ENCODE results near the gene FAM131C.
"Not testable (repeated sequence)": the region's sequence is repeated elsewhere in the genome, so short reads cannot be mapped to it uniquely, and the experiment has no call there.

Gene FAM131C, protein sequence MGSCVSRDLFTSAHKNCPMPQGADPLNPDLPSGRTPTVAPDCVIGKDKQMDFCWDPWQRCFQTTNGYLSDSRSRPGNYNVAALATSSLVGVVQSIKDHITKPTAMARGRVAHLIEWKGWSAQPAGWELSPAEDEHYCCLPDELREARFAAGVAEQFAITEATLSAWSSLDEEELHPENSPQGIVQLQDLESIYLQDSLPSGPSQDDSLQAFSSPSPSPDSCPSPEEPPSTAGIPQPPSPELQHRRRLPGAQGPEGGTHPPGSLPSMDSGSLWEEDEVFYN

DNA sequence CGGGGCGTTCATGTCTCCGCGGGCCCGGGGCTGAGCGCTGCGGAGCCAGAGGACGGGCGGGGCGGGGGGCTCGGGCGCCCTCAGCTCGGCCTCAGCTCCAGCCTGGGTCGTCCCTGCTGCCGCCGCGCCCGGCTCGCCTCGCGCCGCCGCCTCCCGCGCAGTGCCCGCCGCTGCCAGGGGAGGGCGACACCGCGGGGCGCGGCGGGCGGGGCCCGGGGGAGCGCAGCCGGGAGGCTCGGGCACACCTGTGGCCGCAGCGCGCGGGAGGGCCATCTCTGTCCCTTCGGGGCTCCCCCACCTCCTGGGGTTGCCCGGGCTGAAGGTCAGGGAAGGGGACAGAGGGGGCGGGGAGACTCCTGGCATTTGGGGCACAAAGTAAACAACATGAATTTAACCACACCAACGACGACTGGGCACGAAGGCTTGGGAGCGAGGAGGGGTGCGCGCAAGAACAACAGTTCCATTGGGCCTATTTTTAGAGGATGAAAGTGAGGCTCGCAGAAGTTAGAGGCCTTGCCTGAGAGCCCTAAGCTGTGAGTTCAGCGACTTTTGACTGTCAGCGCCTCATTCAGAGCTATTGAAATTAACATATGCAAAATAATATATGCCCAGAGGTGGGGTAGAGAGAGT is at the start of gene FAM131C:
Gene FAM131C, minus strand, starts transcription at position 162 of the 630 bp plus-strand sequence. CDS start 209 bp downstream, outside the sequence.
- peak; percentile 20 for DNase-seq

DNA sequence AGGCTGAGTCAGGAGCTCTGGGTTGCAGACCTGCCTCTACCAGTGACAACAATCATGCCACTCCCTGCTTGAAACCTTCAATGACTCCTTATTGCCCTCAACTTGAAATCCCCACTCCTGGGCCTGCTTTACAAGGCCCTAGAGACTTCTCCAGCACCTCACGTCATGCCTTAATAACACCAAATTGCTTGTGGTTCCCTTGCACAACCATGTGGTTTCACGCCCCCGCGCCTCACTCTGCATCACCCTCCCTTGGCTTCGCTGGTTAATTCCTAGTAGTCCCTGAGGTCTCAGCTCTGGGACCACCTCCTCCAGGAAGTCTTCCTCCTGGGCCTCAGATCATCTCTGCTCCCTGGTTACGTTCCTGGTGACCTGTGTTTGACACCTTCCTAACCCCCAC is 49.5 kb upstream of the FAM131C start:
- DNase-seq = no peak

DNA sequence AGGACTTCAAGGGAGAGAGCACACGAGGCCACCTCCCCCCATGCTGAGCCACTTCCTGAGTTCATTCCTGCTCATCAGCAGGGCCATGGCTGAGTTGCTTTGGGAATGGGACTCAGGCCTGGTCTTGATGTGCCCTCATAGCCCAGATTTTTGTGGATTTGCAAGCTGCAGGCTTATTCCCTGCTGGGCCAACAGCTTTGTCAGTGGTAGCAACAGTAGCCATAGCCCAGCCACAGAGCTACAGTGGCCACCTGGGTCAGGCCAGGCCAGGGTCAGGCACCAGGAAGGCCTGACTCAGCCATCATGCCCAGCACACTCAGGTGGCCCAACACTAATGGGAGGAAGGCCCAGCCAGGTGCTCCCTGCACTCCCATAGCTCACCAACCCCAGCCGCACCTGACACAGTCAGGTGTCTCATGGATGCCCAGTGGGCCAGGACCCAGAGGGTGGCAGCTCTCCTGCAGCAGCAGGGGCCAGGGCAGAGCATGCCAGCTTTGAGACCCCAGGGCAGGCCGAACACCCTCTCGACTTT is 49.0 kb upstream of the FAM131C start:
- no peak for DNase-seq

DNA sequence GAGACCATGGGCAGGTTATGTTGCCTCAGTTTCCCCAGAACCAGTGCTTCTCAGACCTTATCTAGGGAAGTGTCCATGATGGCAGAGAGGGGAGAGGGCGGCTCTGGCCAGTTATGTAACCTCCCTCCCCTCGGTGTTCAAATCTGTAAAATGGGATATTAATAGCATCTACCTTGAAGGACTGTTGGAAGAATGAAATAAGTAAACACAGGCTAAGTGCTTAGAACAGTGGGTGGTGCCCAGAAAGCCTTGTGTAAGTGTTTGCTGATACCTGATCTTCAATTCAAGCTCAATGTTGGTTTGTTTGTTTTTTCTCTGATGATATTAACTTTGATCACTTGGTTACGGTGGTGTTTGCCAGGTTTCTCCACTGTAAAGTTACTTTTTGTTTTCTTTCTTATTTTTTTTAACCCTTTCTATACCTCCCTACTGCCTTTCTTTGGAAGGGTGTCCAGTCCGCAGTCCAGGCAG is 47.5 kb upstream of the FAM131C start:
- no peak for DNase-seq

DNA sequence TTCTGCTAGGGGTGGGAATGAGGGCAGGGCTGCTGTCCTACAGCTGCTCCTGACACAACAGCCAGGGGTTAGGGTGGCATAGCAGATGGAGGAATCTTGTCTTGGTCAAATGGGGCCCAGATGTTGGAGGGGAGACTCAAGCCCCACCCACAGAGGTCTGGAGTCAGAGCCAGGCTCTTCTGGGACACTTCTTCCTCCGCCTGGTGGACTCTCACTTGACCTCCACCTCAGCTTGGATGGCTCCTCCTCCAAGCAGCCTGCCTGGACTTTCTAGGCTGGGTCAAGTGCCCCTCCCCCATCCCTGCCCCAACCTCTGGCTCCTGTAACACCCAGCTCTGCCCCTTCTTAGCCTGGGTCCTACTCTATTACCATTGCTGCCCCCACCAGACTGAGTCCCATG is 47.0 kb upstream of the FAM131C start:
- DNase-seq = no peak

DNA sequence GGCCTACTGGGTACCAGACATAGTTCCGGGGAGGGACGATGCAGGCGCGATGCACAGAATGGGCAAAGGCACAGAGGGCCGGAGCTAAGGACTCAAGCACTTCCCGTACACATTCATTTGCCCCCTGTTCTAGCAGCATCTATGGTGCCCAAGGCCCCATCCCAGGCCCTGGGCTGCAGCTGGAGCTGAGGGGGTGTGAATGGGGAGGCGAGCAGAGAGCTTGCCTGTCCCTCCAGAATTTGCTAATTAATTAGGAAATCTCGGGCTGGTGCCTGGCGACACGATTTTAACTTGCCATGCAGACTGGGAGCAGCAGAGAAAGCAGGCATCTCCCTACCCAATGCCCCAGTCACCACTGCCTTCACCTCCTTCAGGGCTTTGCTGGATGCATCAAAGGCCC is 46.5 kb upstream of the FAM131C start:
- DNase-seq = no peak

DNA sequence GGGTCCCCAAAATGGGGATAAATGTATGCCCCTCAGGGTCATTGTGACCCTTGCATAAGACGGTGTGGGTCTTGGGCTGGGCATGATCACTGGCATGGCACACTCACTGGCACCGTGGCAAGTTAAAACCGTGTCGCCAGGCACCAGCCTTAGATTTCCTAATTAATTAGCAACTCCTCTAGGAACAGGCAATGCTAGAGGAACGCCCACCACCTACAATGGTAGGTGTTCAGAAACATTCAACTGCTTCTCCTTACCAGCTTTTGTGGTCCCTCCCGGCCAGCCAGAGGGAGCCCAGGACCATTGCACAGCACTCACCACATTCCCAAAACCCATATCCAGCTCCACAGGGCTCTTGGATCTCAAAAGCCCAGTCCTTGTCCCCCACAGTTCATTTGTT is 46.1 kb upstream of the FAM131C start:
- no peak for DNase-seq

DNA sequence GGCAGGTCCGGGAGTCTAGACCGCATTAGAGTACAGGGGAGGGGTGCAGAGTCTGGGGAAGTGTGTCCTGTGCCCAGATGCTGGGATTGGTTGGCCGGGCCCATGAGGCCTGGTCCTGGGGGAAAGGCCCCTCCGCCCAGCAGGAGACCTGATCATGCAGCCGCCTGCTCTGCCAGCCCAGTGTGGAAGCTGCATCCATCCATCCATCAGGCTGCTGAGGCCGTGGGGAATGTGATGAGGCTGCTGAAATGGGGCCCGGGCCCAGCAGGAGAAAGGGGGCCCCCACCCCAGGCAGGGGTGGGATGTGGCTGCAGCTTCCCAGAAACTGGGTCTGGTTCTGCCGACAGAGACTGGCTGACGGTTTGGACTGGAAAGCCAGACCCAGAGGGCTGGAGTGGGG is 45.3 kb upstream of the FAM131C start:
- no peak for DNase-seq

DNA sequence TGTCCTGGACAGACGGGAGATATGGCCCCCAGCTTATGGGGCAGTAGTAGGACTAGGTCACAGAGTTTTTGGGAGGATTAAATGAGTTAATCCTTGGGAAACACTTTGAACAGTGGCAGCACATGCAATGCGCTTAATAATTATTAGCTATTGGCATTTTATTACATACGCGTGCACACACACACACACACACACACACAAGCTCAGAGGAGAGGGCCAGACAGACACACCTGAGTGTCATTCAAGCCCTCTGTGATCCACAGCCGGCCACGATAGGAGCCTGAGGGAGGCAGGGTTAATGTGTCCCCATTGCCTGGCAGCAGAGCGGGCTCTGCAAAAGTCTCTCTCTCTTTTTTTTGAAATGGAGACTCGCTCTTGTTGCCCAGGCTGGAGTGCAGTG is 44.5 kb upstream of the FAM131C start:
- DNase-seq = no peak

DNA sequence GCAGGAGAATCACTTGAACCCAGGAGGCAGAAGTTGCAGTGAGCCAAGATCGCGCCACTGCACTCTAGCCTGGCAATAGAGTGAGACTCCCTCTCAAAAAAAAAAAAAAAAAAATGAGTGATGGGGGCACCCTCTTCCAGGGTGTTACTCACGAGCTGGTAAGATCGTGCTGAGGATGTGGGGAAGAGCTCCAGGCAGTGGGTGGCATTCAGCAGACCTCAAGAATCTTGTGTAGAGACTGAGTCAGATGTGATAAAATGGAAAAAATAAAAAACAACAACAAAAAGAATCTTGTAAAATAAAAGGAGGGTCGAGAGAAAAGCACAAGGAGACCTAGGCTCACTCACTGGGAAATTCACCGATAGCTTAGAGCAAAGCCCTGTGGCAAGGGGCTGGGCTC is 43.9 kb upstream of the FAM131C start:
- DNase-seq = no peak

DNA sequence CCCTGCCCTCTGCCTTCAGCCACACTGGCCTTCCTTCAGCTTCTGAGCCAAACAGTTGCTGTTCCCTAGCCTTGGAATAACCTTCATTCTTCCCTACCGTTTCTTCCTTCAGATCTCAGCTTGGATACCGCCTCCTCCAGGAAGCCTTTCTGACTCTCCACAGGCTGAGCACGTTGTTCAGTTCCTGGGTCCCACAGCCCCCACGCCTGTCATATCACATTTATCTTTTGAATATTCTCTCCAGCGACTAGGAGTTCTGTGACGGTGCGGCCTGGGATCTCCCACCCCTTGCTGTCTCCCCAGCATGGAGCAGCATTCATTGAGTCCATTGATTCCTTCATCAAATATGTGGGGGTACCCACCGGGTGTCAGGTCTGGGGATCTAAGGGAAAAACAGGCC is 43.2 kb upstream of the FAM131C start:
- DNase-seq = no peak

DNA sequence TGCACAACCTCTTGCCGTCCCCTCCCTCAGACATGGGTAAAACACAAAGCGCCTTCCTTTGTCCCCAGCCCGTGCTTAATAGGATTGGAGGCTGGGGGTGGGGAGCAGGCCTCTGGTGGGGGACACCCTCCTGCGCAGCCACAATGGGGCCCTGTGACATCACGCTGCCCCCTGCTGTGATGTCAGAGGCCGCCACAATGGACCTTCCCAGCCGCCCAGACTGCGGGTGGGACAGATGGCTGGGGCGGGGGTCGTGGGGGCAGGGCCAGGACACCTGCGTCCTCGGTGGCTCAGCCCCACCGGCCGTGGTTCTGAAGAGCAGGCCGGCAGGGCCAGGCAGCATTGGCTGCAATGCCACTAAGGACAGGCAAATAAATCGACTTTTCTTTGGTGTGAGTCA is 42.6 kb upstream of the FAM131C start:
- DNase-seq = no peak

DNA sequence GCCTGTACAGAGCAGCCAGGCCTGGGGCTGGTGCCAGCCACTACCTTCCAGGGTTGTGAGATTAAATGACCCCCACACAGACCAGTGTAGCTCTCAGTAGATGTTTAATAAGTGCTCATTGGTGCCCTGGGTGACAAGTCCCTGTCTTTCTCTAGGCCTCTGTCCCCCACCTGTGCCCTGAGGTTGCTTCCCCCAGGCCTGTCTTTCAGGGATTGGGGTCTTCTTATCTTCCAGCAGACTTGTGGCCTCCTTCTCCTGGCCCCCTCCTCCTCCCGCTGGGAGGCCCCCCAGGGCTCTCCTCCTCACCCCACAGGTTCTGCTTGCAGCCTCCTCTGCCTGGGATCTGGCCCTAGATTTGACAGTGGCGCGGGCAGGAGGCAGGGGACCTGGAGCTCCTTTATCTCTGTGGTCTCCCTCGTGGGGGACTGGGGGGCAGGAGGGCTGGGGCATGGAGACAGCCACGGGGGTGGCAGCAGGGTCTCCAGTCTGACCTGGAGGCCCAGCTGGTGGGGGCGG is 42.1 kb upstream of the FAM131C start:
- DNase-seq = no peak

DNA sequence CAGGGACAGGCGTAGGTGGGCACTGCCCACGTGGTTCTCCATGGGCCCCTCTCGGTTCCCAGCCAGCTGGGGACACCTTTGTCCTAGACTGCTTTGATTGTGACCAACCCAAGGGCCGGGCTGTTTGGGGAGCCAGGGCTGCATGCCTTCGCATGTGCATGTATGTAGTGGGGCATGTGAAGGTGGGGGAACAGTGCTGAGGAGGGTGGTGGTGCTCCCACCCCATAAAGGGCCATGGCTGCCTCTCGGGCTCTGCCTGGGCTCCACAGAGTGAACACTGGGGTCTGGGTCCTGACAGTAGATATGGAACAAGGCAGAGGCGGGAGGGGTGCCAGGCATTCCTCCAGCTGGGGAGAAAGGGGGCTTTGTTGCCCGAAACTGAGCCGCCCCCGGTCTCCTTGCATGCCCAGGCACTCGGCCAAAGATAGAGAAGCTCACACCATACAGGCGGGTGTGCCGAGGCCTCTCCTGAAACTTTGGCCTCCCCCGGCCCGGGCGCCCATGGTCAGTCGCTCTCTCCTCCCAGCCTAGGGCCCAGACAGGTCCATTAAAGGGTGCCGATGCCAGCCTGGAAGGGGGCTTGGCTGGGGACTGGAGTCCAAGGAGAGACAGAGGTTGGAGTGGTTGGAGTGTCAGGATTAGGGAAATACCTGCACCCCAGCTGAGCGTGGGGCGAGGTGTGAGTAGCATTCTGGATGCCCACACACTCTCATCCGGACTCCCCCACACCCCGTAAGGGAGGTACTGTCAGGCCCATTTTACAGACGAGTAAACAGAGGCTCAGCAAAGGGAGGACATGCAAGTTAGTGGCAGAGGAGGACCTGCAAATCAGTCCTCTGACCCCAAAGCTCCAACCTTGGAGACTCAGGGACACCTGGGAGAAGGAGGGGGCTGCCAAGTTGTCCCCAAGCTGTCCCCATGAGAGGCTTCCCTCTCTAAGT is 41.3 kb upstream of the FAM131C start:
- DNase-seq = no peak

DNA sequence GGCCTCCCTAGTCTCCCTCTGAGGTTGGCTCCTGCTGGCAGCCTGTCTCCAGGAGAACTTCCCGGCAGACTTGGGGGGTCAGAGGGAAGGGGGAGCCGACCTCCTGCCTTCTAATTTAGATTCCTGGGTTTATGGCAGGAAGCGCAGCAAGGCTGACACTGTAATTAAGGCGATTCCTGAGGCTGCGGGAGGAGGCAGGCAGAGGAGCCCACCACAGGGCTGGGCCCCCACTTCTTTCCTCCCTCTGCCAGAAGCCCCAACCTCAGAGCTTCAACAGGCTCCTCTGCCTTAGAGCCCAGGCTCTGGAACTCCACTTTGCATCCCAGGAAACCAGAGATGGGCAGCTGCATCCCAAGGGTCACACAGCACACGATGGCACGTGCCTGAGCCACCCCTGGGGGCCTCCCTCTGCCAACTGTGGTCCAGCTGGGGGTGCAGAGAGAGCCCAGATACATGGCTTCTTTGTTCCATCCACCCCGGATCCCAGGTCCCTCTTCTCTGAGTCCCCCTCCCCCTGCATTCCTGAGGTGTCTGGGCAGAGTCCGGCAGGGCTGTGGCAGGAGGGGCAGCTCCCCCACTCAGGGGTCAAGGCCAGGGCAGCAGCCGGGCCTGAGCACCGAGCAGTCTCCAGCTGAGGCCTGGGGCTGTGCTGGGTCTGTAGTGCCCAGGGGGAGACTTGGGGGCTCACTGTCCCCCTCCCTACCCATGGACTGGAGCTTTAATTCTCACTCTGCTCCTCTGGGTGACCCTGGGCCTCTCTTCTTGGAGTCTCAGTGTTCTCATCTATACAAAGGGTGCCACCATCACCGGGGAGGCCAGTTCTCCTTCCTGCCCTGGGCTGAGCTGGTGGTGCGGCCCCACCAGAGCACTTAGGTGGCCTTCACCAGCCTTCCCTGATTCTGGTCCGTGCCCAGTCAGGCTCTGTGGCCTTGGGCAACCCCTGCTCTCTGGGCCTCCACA is 39.4 kb upstream of the FAM131C start:
- DNase-seq = no peak

DNA sequence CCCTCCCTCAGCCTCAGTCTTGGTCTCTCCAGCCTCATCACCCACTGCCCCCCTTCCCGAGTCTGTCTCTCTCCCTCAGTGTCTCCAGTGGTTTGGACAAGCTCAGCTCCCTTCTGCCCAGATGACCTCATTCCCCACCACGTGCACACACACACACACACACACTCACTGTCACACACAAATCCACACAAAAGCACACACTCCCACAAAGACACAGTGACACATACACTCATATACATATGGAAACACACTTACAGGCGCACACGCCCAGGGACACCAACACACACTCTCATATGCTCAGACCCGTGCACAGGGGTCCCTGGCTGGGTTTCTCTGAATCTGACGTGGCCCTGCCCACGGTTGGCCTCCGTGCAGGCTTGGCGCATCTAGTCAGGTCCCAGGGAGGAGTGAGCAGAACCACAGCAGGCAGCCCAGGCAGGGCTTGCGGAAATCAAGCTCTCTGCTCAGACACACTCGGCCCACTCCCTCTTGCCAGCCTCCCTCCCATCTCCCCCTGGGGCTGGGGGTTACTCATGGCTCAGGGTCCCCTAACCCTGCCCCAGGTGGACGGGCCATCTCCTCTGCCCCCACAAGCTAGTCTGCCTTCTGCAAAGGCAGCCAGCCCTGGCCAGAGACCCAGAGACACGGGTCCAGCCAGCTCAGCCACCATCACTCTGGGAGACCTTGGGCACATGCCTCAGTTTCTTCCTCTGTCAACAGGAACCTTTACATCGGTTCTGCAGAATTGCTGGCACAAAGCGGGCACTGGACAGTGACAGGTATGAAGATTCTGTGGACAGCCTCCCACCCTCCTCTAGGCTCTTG is 38.5 kb upstream of the FAM131C start:
- no peak for DNase-seq

DNA sequence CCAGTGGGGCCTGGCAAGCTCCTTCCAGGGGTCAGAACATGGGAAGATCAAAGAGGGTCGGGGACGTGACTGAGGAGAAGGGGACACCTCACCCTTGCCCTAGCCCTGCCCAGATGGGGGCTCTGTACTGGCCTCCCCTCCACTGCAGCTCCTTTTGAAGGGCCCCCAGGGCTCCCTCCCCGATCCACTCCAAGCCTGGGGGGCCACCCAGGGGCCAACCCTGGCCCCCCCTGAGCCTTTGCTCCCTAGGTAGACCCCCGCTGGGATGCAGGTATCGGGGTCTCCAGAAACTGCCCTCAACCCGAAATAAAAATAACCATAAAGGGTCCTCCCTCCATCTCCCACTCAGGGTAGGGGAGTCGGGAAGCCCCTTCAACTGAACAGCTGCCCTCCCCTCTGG is 37.4 kb upstream of the FAM131C start:
- no peak for DNase-seq

DNA sequence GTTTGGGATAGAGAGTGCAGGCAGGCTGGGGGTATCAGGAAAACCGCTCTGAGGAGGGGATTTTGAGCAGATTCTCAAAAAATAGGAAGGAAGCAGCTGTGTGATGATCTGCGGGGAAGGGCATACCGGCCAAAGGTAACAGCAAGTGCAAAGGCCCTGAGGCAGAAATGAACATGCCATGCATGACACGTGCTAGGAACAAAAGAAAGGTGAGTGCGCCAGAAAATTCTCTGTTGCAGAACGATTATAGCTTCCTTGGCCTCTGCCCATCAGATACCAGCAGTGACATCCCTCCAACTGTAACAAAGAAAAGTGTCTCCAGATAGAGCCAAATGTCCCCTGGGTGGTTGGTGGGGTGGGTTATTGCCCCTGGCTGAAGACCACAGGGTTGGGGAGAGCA is 37.0 kb upstream of the FAM131C start:
- no peak for DNase-seq

DNA sequence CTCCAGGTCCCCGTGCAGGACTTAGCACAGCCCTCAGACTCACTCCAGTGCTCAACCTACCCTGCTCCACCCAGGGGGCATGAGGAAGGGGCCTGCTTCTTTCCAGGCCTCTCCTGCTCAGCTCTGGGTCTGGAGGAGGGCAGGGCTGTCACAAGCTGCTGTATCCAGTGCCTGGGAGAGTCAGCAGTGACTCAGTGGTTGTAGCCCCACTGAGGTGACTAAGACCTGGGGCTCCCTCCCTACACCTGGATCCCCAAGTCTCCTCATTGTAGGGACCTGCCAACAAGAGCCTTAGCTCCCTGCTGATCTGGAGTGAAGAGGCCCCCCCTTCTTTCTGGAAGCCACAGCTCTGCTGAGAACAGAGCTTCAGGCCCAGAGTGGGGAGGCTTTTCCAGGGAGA is 36.1 kb upstream of the FAM131C start:
- no peak for DNase-seq

DNA sequence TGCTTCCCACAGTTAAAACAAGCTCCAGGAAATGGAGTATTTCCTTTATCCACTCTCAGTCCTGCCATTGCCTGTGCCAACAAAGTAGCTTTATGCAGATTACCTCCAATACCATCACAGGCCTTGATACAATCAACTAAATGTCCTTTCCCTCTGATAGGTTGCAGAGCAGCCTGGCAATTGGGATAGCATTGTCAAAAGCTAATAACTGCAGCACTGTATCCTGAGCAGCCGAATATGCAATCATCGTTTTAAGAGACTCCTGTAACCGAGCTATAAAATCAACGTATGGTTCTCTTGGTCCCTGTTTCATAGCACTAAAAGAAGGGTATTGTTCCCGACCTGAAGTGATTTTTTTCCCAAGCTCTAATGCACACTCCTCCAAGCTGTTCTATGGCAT is 33.6 kb upstream of the FAM131C start:
- DNase-seq = not testable (repeated sequence)

DNA sequence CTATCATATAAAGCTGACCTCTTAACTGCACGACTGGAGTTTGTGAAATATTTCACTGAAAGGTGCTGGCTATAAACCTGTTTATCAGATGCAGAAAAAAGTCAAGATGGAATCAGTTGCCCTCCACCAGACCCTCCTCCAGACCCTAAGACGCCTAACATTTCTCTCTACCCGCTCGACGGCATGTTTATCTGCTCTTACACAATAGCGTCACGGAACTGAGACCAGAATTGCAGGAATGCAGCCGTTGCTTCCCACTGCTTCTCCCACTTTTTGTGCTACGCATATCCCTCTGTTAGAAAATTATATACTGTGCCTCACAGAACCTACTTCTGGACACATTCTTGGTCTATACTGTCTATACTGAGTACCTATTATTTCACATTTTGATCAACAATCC is 28.2 kb upstream of the FAM131C start:
- DNase-seq = no peak
